HPDE6-E6E7 (cell line): ENCODE data around the gene HYPK.

Experiments
- DNase-seq: peaks from one replicate; pipeline ENCODE4 v3.0.0; 2011; ENCODE audit warnings: missing footprints; ENCODE audit errors: extremely low spot score

Gene HYPK, protein sequence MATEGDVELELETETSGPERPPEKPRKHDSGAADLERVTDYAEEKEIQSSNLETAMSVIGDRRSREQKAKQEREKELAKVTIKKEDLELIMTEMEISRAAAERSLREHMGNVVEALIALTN

DNA sequence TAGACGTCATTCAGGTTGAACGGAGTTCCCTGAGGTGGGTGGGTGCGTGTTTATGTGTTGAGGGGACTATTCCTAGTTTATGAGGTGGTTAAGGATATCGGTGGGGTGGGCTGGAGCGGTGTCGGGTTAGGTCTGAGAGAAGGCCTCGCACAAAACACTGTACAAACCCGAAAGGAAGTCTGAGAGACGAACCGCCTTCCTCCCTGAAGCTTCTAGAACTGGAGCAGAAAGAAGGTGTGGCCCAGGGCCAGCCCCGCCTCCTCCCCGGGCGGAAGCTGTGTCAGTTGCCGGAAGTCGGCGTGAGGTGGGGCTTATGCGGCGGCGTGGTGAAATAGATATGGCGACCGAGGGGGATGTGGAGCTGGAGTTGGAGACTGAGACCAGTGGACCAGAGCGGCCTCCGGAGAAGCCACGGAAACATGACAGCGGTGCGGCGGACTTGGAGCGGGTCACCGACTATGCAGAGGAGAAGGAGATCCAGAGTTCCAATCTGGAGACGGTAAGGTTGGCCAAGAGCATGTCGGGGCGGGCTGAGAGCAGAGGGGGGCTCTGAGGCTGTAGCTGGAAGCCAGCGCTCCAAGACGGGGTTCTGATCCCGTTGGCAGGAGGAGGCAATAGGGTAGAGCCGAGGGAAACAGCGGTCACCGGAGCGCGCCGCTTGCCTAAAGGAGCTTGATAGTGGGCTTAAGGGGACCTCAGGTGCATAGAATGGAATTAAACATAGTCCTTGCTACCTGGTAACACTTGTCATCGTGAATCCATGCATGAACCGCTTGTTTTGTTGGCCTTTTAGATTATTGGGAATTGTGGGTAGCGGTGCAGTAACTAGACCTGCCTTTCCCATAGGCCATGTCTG lies at the start of gene HYPK:
Gene HYPK (plus strand): TSS at position 314 of the 856 bp plus-strand sequence. CDS start 24 bp downstream, at position 338.
- DNase-seq = peak; percentile 63

DNA sequence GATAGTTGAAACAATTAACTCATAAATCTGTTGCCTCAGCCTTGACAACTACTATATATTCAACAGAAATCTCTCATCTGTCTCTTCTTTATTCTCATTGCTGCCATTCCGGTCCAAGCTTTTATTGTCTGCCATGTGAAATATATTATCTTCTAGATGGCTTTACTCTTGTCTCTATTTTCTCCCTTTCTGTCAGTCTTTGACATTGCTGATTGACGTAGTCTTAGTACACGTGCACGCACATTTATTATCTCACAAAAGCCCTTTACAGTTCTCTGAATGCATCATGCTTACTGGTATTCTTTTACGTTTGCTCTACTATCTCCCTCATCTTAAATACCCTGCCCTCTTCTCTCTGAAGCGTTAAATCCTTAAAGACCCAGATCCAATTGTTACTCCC lies 48.5 kb upstream of the HYPK start:
- no peak for DNase-seq

DNA sequence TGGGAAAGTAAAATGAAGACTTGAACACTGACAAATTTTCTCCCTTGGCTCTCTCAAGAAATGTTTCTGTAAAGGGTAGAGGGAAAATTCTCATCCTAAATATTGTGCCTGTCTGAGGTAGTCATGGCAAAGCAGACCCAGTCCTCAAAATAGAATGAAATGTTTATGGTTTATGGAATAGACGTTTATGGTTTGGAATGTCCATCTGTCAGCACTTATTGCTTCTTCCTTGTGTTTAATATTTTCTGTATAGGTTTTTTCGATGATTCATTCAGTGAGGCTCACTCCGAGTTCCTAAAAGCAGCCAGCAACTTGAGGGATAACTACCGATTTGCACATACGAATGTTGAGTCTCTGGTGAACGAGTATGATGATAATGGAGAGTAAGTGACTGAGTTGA lies 37.6 kb upstream of the HYPK start:
- DNase-seq = no peak

DNA sequence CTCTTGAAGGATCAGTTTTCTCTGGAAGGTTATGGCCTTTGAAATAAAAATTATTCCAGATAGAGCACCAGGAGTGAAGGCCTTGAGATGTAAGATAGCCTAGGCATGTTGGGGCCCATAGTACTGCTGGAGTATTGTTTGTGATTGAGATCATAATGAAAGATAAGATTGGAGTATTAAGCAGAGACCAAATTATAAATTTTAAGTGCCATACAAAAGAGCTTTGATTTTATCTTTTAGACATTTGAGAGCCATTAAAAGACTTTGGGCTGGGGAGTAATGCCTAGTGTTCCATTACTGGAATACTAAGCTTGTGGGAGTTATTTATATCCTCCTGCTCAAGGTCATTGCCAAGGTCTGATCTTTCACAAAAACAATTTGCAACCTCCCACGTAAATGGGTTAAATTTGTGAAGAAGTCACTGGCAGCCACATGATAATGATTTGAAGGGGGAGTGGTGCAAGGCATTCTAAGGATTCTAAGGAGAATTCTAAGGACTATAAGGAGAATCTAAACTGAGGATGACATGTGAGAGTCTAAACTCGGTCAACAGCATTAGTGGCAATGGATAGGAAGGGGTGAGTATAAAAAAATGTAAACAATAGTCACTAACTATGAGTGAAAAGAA lies 36.5 kb upstream of the HYPK start:
- DNase-seq = no peak

DNA sequence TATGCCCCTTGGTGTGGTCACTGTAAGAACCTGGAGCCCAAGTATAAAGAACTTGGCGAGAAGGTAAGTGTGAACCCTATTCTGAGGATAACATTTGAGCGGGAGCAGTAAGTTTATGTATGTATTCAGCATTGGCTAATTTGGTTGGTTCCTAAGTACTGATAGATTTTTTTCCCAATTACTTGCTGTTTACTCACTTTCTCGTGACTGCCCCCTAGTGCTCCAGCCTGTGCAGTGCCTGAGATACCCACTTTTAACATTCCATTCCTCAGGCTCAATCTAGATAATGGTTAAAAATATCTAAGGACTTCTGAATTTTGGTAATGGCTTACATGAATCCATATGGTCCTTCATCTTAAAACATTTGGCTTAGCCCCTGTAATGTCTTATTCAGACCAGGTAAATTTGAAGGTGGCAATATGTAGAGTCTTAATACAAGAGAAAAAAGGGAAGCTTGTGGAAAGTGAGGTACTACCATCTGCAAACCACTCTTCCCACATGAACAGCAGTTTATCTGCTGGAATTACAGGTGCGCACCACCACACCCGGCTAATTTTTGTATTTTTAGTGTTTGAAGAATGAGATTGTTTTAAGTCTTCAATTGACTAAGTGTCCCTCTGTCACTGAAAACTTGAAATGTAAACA lies 30.7 kb upstream of the HYPK start:
- no peak for DNase-seq

DNA sequence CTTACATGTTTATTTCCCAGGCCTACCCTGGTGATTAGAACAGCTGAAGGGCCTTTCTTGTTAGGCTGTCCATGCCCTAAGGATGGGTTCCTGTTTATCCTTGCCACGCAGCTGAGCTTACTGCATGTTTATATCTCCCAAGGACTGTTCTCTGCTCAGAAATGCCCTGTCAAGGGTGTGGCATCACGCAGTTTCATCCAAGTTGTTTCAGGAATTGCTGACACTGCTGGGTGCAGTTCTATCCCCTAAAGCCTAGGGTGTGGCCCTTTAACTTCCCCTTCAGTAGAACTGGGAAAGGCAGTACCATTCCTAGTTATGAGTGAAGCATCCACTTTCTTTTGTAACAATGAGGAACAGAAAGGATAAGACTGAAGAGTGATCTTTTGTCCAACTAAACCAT lies 28.6 kb upstream of the HYPK start:
- DNase-seq = no peak

DNA sequence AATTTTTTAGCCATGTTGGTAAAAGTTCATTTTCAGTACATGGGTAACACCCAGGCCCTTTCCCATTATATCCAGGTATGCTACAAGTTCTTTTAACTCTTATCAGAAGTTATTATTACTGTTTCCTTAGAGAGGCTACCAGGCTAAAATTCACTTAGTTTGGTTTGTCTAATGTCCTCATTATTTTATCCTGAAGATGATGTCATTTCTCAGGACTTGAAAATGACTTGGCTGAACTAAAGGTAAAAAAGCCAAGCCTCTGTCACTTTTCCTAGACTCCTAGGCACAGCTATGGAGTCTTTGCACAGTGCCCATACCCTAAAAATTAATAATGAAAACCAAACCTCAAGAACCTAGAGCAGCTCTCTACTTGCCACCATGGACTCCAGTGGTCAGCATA lies 27.8 kb upstream of the HYPK start:
- no peak for DNase-seq

DNA sequence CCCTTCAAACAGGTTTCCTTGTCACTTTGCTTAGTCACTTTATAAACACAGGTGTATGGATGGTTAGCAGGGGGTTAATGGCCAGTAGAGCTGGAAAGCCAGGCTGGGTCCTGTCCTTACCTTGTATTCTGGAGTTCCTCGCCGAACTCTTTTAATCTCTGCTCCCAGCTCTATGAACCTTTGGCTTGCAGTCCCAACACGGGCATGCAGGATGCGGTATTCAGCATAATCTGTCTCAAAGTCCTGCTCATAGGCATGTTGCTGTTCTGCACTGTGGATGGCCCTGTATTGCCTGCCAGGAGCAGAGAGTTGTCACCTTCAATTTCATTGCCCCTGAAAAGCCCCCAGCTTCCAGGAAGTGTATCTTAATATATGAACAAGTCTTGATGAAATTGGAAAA lies 26.3 kb upstream of the HYPK start:
- no peak for DNase-seq

DNA sequence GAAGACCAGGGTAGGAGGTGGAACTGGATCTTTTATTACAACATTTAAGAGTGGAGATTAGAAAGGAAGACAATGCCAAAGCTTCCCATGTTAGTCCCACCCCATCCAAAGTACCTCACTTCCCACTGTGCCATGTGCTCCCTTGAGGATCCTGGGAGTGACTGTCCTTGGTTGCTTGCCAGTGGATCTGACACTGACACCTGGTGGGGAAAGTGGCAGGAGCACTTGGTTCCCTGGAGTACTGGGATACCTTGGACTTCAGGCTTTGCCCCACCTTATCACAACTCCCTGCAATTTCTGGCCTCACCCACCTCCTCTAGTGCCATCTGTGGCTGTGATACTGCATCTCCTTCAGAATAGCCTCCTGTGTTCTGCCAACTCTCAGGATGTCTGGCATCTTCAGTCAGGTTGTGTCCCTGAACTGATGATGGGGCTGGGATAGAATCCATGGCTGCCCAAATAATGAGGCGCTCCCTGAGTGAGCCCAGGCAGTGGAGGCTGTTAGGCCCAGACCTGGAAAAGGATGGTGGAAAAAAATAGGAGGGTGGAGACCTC lies 24.9 kb upstream of the HYPK start:
- DNase-seq = peak; percentile 78

DNA sequence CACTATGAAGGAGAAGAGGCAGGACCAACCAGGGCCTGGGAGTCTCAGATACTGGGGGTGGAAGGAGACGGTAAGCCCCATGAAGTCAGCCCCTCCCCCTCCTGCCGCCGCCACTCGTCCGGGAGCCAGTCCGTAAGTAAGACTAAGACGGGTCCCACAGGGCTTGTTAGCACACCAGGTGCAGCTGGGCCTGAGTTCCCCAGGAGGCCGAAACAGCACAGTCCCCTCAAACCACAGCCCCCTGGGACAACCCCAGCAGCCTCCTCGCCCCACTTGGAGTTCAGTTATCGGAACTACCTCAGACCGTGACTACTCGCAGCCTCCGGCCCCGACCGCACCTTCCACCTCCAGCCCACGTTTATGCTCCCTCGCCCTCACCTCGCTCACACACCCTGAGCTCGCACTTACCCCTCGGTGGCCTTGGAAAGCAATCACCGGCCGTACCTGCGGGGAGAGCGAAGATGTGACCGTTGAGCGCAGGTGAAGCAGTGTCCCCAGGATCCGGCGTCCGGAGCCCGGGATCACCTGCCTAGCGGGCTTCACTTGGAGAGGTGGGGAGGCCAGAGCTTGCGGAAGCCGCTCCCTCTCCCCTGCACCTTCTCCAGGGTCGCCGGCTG lies 24.2 kb upstream of the HYPK start:
- DNase-seq = no peak

DNA sequence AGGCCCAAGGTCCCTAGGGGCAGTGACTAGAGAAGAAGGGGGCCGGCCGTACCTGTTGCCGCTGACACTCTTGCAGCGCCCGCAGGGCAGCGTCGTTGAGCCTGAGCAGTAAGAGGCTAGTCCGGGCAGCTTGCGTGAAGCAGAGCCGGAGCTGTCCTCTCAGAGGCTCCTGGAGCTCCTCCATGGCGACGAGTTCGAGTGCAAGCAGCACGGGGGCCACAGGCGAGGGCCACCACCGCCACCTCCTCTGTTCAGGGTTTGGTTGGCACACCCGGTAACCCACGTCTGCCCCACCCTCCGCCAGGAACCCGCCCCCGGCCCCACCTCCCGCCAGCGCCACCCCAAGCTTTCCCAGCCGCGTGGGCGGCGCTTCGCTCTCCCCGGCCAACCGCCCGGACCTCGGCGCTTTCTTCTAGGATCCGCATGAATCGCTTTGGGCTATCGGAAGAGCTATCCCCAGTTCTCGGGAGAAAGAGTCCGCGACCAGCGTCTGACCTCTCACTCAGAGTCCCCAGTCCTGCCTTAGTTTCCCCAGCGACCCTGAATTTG lies 23.6 kb upstream of the HYPK start, which contains the start of gene ELL3:
Gene ELL3 (minus strand): TSS at position 249 of the 549 bp plus-strand sequence. CDS start 65 bp downstream, at position 184.
- peak; percentile 74 for DNase-seq

DNA sequence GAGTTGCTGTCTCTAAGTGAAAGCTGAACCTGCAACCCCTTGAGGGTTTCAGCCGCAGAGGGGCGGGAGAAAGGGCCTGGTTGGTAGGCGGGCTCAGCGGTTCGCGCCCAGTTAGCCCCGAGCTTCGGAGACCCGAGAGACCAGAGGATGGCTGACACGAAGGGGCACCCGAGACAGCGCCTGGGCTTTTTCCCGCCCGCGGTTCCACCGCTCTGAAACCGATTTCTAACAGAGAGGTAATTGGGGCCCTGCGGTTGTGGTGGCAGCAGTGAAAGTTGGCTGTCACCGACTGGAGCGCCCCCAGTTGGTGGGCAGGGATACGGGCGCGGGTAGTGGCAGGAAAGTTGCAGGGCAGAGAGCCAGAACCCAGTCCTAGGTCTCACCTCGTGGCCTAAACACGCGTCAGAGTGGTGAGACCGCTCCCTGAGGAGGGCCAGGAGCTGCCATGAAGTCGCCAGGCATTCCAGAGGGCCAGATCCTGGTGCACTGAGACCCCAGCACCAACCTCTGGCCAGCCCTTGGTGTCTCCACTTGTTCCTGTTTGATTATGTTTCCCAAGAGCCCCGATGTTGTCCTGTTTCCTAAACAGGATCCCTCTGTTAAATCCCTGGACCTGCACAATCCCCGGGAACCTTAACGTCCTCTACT lies 23.0 kb upstream of the HYPK start:
- peak; percentile 71 for DNase-seq

DNA sequence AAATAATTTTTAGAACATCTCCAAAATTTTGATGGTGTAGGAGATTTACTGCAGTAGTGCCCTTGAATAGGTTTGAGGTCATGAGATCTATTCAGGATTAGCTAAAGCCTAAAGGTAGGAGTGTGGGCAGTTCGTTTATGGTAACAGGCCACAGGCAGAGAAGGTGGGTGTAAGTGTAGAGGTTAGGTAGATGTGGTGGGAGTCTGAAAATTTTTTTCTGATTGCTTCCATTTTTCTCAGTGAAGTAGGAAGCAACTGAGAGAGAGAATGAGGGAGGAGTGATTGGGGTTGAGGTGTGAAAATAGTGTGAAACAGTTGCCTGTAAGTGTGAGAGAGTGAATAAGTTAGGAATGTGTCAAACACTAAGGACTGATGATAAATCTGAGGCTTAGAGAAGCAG lies 21.4 kb upstream of the HYPK start:
- DNase-seq = no peak

DNA sequence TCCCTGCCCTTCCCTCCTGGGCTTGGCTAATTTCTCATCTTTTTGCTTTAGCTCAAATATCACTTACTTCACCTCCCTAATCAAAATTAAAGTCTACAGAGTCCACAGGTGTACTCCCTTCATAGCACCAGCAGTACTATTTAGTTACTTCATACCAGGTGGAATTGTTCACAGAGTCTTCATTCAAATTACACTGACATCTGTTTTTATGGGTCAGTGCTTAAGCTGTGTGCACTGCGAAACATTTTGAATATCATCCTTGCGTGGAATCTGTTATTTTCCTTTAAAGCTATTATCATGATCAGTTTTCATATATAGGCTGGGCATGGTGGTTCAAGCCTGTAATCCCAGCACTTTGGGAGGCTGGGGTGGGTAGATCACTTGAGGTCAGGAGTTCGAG lies 11.0 kb upstream of the HYPK start:
- DNase-seq = no peak

DNA sequence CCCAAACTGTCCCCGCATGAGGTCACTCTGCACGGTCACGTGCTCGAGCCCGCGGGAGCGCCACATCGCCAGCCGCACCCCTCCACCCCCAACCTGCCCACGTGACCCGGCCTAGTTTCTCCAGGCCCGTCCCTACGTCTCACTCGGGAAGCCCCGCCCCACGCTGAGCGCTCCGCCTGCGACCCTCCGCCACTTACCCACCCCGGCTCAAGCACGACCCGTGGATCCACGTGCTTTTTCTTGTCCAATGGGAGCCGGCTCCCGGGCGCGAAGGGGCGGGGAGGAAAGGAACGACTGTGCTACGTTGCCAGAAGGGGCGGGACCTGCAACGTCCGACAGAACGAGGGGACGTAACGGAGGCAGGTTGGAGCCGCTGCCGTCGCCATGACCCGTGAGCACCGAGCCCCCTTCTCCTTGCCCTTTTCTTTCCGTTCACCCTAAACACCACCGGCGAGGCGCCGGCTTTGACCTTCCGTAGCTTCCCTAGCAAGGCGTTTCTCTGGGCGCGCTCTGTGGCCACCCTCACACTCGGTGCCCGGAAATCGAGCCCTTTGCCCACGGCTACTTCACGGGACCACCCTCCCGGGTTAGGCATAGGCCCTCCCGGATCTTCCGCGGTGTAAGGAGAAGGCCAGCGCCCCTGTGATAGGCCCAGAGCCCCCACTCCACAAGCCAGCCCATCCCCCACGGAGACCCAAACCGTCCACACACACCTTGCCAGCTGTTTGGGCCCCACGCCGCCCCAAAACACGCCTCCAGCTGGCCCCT lies 8.2 kb upstream of the HYPK start, which contains the start of gene SERF2:
Gene SERF2 (plus strand): TSS at position 328 of the 768 bp plus-strand sequence. CDS start 57 bp downstream, at position 385.
- peak; percentile 99 for DNase-seq

DNA sequence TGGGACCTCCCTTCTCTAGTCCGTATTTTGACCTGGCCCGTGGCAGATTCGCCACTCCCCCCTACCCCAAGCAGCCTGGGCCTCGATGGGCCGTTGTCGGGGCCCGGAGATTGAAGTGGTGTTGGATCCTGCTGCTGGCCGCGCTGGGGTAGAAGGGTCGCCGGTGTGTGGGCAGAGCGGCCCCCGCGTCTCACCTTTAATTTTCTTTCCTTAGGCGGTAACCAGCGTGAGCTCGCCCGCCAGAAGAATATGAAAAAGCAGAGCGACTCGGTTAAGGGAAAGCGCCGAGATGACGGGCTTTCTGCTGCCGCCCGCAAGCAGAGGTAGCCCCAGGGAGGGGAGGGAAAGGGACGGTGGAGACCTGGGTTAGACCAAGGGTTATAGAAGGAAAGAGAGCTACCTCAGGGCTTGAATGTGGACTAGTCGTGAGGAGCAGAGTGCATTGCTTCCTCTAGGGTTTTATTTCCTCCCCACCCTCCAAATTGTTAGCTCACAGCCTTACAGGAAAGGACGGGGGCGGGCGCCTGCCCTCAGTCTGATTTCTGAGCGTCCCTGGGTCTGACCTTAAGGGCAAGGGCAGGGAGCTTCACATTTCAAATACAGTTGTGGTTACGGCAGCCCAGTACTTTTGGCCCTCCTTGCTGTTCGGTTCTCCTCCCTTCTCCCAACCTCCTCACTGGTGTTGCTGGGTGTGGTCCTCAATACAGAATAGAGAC lies 7.5 kb upstream of the HYPK start:
- DNase-seq = no peak

DNA sequence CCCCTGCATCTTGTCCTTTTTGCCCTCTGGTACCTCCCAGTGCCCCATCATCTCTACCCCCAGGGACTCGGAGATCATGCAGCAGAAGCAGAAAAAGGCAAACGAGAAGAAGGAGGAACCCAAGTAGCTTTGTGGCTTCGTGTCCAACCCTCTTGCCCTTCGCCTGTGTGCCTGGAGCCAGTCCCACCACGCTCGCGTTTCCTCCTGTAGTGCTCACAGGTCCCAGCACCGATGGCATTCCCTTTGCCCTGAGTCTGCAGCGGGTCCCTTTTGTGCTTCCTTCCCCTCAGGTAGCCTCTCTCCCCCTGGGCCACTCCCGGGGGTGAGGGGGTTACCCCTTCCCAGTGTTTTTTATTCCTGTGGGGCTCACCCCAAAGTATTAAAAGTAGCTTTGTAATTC lies 6.8 kb upstream of the HYPK start:
- no peak for DNase-seq

DNA sequence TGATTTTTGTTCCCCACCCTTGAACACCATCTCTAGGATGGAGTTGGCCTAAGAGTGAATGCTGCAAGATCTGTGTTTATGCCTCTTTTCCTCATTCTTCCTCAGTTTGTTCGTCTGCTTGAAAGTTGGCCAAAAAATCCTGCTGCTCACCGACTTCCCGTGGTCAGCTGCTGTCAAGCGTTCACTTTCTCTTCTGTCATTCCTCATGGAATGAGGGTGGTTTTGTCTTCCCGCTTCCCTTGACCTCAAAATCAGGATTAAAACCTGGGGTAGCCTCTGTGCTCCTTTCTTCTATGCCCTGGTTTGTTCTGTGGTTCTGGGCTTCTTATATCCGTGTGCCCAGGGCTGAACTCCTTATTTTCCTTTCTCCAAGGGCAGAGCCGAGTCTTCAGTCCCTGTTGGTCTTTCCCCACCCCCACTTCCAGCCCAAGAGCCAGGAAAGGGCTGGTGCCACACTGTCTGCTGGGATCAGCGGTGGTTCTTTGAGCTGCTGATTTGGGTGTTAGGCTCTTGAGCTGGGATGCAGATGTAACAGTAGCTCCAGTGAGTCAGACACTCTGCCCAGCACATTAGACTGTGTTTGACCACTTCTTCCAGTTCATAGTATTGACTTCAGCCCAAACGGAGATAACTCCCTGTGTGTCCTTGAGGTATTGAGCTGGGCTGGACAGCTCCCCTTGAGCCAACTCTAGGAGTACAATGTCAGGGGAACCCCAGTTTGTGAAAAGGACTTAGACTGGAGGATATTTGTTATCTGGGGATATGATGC lies 5.9 kb upstream of the HYPK start:
- DNase-seq = no peak

DNA sequence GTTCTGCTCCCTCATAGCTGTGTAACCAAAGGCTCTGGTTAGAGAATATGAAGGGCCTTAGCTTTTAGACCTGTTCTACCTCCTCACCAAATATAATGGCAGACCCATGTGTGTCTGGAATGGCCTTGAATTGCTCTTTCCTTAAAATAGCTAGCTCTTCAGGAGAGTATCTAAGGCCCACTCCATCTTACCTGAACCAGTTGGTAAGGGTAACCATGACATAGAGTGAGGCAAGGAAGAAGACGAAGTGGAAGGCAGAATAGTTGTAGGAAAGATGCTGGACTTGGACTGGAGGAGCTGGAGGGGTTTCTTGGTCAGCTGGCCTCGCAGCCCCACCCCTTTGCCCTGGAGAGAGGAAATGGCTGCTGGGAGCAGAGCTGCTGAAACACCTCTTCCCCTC lies 5.2 kb upstream of the HYPK start:
- DNase-seq = no peak
